ENCODE measurements around the gene RNF215.
"Not testable (repeated sequence)": the region's sequence is repeated elsewhere in the genome, so short reads cannot be mapped to it uniquely, and the experiment has no call there.

The RNF215 gene

GRCh38 chr22:30348404-30348803 lies 38.8 kb downstream of the RNF215 start:
- no peak for DNase-seq (ENCODE audit: low read depth)
- no peak overlapping the region for H3K4me3 ChIP-seq (ENCODE audit: low read length)

DNA sequence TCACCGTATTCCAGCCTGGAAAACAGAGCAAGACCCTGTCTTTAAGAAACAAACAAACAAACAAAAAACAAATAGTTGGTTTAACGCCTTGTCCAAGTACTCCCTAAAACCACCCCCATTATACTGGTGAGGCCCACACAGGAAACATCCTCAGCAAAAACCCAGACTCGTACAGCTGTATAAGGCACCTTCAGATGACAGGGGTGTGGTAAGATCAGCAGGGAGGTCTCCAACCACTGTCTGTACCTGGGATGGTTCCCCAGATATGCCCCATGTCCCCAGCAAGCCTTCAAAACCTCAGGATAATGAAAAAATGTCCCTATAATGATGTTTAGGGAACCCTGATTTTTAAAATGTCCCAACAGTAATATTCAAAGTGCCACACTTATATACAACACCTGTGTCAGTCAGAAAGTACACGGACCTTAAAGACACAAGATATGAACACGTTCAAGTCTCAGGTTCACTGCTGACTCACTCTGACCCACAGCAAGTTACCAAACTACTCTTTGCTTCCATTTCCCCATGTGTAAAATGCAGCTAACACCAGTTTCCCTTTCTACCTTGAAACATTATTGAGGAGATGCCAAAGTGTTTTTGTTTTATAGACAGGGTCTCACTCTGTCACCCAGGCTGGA lies 39.8 kb downstream of the RNF215 start:
- DNase-seq (ENCODE audit: low read depth), result no peak
- no peak overlapping the region for H3K4me3 ChIP-seq (ENCODE audit: low read length)
- TF ChIP-seq, protein P1, sequence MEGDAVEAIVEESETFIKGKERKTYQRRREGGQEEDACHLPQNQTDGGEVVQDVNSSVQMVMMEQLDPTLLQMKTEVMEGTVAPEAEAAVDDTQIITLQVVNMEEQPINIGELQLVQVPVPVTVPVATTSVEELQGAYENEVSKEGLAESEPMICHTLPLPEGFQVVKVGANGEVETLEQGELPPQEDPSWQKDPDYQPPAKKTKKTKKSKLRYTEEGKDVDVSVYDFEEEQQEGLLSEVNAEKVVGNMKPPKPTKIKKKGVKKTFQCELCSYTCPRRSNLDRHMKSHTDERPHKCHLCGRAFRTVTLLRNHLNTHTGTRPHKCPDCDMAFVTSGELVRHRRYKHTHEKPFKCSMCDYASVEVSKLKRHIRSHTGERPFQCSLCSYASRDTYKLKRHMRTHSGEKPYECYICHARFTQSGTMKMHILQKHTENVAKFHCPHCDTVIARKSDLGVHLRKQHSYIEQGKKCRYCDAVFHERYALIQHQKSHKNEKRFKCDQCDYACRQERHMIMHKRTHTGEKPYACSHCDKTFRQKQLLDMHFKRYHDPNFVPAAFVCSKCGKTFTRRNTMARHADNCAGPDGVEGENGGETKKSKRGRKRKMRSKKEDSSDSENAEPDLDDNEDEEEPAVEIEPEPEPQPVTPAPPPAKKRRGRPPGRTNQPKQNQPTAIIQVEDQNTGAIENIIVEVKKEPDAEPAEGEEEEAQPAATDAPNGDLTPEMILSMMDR (conservative IDR thresholded peaks at IDR 0.05; ENCODE audit: low read depth, low read length), result no peak

More at GRCh38 chr22:30348404-30348803, 38.8 kb downstream of the RNF215 start:
- TF ChIP-seq, protein P1 (conservative IDR thresholded peaks at IDR 0.05; ENCODE audit: low read depth, low read length), result no peak

DNA sequence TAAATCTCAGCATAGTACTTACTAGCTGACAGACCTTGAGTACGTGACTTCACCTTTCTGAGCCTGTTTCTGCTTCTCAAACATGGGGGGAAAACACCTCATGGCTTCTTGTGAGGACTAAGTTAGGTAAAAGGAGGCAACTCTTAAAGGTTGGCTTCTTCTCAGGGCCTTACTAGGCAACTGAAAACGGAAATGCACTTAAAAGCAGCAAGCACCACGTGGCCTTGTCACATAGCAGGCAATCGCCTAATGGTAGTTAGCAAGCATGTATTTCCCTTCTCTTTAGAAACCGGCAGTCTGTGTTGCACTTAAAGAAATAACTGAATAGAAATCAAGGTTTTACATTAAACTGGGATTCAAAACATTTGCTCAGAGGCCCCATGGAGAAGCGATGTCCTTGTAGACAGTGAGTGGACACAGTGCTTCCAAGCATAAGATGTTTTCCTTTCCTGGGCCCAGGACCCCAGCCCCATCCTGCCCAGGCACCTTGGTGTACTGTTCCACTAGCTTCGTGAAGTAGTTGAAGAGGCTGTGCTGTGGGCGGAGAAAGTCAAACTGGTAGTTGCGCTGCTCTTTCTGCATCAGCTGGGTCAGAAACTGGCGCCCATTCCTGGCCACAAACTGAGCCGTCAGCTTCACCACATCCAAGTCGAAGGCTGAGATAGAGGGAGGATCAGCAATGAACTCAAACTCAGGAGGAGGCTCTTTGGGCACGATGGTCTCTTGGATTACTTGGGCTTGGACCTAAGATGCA lies 42.6 kb downstream of the RNF215 start:
- no peak for DNase-seq (ENCODE audit: low read depth)
- H3K4me3 ChIP-seq (ENCODE audit: low read length), result no peak overlapping the region
- TF ChIP-seq, protein P1 (conservative IDR thresholded peaks at IDR 0.05; ENCODE audit: low read depth, low read length), result no peak

- no peak for DNase-seq (ENCODE audit: low read depth)
- no peak overlapping the region for H3K4me3 ChIP-seq (ENCODE audit: low read length)
Observed at GRCh38 chr22:30340911-30341685, 46.1 kb downstream of the RNF215 start.

DNA sequence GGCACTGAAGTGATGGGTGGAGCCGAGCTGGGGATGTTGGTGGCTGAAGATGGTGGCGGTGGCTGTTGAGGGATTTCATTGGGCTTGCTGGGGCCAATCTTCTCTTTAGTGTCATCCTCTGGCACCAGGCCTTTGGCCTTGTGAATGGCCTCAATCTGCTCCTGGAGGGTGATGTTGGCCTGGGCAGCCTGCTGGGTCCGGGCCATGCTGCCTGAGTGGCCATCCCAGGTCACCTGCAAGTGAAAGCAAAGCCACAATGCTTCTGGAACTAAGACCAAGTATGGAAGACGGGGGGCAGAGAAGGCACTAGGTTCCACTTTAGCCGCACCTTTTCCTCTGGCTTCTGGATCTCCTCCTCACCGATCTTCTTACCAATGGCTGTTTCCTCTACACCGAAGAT lies 48.4 kb downstream of the RNF215 start:
- no peak overlapping the region for H3K4me3 ChIP-seq (ENCODE audit: low read length)
- DNase-seq (ENCODE audit: low read depth), result no peak
- TF ChIP-seq, protein P1 (conservative IDR thresholded peaks at IDR 0.05; ENCODE audit: low read depth, low read length), result no peak

More at GRCh38 chr22:30340911-30341685, 46.1 kb downstream of the RNF215 start:
- TF ChIP-seq, protein P1 (conservative IDR thresholded peaks at IDR 0.05; ENCODE audit: low read depth, low read length), result no peak

GRCh38 chr22:30338341-30338740 lies 48.9 kb downstream of the RNF215 start:
- not testable (repeated sequence) for DNase-seq (ENCODE audit: low read depth); H3K4me3 ChIP-seq (ENCODE audit: low read length)

DNA sequence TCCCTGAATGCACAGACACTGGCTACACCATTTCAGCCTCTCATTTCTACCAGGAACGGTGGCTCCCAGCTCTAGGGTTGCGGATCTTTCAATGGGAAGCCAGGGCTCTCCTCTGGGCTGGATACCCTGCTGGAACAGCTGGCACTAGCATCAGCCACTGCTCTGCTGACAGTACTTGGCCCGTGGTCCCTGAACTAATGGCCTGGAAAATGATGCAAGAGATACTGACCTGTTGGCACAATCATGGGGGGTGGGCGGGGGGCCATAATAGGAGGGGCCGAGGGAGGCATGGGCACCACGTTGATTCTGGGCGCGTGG lies 49.8 kb downstream of the RNF215 start:
- H3K4me3 ChIP-seq (ENCODE audit: low read length), result no peak overlapping the region
- no peak for DNase-seq (ENCODE audit: low read depth)
- TF ChIP-seq, protein P1 (conservative IDR thresholded peaks at IDR 0.05; ENCODE audit: low read depth, low read length), result no peak

Measured in retinal pigment epithelial cell (primary cell).